GM19324 (cell line): ENCODE results near the gene SLCO3A1.
"Not testable (repeated sequence)": the region's sequence is repeated elsewhere in the genome, so short reads cannot be mapped to it uniquely, and the experiment has no call there.

Experiments used
- ATAC-seq: cut with Tn5 transposase; IDR thresholded peaks from one replicate; pipeline ENCODE4 v1.9.1; 2021; ENCODE audit warnings: mild to moderate bottlenecking, moderate library complexity; ENCODE audit not compliant: unreplicated experiment, low FRiP score

Gene SLCO3A1

DNA sequence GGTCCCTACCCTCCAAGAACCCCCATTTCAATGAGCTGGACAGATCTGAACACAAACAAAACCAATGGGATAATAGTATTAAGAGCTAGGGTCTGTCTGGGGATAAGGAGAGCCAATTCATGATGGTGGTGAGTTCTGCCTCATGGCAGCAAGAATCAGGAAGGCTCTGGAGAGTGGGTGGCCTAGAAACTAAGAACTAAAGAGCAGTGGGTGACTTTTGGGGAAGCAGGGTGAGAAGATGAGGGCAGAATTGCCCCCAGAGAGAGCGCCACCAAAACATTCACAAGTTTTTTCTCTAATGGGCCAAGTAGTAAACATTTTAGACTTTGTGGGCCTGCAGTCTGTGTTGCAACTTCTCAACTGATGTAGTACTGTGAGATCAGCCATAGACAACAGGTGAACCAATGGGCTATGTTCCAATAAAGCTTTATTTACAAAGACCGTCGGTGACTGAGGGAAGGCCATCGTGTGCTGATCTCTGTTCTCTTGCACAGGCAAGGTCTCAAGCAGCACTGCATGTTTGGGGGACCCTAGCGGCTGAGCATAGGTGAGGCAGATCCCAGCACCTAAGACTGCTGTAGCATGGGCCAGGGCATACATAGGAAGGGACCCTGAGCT, 314.7 kb downstream of the SLCO3A1 start:
- no peak for ATAC-seq

DNA sequence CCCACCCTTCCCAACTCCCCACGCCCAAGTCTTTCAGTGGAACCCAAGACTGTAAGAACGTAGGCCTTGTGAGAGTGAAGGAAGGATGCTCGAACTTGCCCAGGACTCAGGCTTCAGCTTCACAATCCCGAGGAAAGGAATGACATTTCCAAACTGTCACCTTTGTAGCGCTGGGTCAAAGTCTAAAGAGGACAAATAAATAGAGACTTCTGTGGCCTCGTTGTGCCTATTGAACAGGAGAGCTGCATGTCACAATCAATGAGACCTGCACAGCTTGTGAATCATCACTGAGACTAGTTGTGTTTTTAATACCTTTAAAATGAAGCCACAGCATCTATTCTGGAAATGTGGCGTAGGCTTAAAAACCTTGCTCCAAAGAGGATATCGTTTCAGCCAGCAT, 317.4 kb downstream of the SLCO3A1 start:
- no peak for ATAC-seq

GRCh38 chr15:92178911-92179310, 325.4 kb downstream of the SLCO3A1 start:
- ATAC-seq = no peak

- no peak for ATAC-seq
These were observed 330.6 kb downstream of the SLCO3A1 start for GRCh38 chr15:92184142-92184541.

- ATAC-seq = no peak
These were observed 331.2 kb downstream of the SLCO3A1 start for GRCh38 chr15:92184679-92185230.

GRCh38 chr15:92187975-92188374, 334.5 kb downstream of the SLCO3A1 start:
- no peak for ATAC-seq

- ATAC-seq = no peak
These were observed 335.7 kb downstream of the SLCO3A1 start for GRCh38 chr15:92189166-92189565.

DNA sequence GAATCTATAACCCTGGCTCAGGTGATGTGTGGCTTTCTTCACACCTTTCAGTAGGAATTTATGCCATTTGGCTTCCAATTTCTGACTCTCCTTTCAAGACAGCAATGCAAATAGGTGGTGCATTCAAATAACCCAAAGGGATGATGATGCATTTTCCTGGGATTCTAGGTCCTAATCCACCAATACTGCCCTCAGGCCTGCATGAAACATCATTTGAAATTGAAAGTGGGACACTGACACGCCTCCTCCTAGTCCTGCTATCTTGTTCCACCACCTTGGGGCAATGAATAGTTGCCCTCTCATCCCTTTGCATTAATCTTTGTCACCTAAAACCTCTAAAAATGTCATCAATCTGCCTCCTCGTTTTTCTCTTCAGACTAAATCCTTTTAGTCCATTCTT, 341.7 kb downstream of the SLCO3A1 start:
- ATAC-seq = no peak

DNA sequence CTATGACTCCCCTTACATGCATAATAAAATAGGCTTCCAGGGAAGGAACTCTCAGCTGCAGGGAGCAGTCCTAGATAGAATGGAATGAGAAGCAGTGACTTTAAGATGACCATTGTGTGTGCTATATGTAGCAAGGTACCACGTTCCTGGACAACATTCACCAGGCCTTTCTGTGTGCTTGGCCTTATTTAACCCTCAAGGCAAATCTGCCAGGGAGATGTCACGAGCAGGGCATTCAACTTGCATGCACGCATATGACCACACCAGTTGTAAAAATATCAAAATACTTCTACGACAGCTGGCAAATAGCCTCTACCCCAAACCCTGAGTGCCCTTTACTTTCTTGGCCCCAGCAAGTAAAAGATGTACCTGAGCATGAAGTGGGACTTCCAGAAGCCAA, 342.8 kb downstream of the SLCO3A1 start:
- ATAC-seq = no peak

GRCh38 chr15:92197746-92198145, 344.2 kb downstream of the SLCO3A1 start:
- ATAC-seq = no peak

DNA sequence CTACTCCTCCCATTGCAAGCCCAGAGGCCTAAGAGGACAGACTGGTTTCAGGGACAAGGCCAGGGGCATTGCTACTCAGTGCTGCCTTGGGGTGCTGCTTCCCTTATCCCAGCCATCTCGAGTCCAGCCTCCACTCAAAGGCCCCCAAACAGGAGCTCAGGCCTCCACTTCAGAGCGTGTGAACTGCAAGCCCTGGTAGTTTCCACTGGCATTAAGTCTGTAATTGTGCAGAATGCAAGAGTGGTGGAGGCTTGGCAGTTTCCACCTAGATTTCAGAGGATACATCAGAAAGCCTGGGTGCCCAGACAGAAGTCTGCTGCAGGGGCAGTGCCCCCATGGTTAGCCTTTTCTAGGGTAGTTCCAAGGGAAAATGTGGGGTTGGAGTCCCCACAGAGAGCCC, 347.4 kb downstream of the SLCO3A1 start:
- no peak for ATAC-seq

- no peak for ATAC-seq
These were observed 351.8 kb downstream of the SLCO3A1 start for GRCh38 chr15:92205255-92205739.

GRCh38 chr15:92207601-92208000, 354.1 kb downstream of the SLCO3A1 start:
- ATAC-seq = not testable (repeated sequence)
